Breast epithelium (tissue), 4 donors: ENCODE measurements around the gene RGP1. TPM values are rescaled to one million over a fixed set of nuclear protein-coding genes. Genes with fewer than 3 reads are reported as not detected.
A peak's percentile ranks its signal among the peaks of the same experiment; 100 is the strongest.

Experiments
- DNase-seq, 2 donors: peaks; one replicate each; pipeline ENCODE4 v3.0.0-alpha.2; 2019; ENCODE audit warnings: low spot score in 2 of 2
- H3K27ac ChIP-seq, 2 donors: fragments of 200-600 bp; sonication (generic) in 1 of 2; one replicate each; pipeline ENCODE4 v1.5.1; 2016 to 2019; ENCODE audit warnings: mild to moderate bottlenecking in 1 of 2
- H3K27me3 ChIP-seq, 2 donors: fragments of 200-600 bp; sonication (generic) in 1 of 2; one replicate each; pipeline versions ENCODE4 v1.5.1 to v1.6.0; 2017 to 2019; ENCODE audit warnings: control low read depth in 1 of 2, mild to moderate bottlenecking in 1 of 2
- H3K36me3 ChIP-seq: fragments of 200-600 bp; one replicate; pipeline ENCODE4 v1.5.1; 2019
- H3K4me1 ChIP-seq, 2 donors: fragments of 200-600 bp; sonication (generic); one replicate each; pipeline ENCODE4 v1.5.1; 2016 to 2019; ENCODE audit warnings: control low read depth in 1 of 2
- H3K4me3 ChIP-seq, 3 donors: fragments of 200-600 bp; sonication (generic); 1 replicate in 2 of 3; 2 replicates in 1 of 3; pipeline ENCODE4 v1.5.1; 2016 to 2019; ENCODE audit warnings: mild to moderate bottlenecking in 3 of 3, moderate library complexity in 2 of 3
- H3K9me3 ChIP-seq, 2 donors: fragments of 200-600 bp; sonication (generic) in 1 of 2; one replicate each; pipeline ENCODE4 v1.5.1; 2016 to 2019; ENCODE audit warnings: control low read depth in 1 of 2
- CTCF ChIP-seq, 3 donors: fragments of 450-650 bp; IDR thresholded peaks; one replicate each; pipeline ENCODE4 v1.5.1; 2016 to 2017; ENCODE audit warnings: antibody characterized with exemption in 3 of 3, mild to moderate bottlenecking in 3 of 3, moderate library complexity in 3 of 3
- POLR2A ChIP-seq: fragments of 450-650 bp; IDR thresholded peaks from one replicate; pipeline ENCODE4 v1.6.1; 2016; ENCODE audit warnings: antibody characterized with exemption, mild to moderate bottlenecking, moderate library complexity
- POLR2AphosphoS5 ChIP-seq, 3 donors: sonication (generic); formaldehyde crosslinking; IDR thresholded peaks; one replicate each; pipeline ENCODE4 v1.6.1; 2017; ENCODE audit warnings: antibody characterized with exemption in 3 of 3
- intact Hi-C: fragments of 100-400 bp; cut with DNase I; formaldehyde crosslinking; loops from one replicate; pipeline ENCODE4 v1.15.1; 2023; ENCODE audit warnings: low total_unique reads
- total RNA-seq, 3 donors: library from RNA; depleted of rRNA; stranded (reverse); fragments of >200 nt; gene quantifications; one replicate each; pipeline ENCODE4 v1.1.0, GENCODE V29; 2016

The RGP1 gene
- total RNA-seq, 3 donors from 2014 or later, result 16.7 to 20.1 (median 17.4) TPM

- Histone ChIP-seq H3K27ac (peak within 1 kb of the TSS; percentile 54 to 91), H3K4me3 (peak within 1 kb of the TSS; percentile 56 to 81 (median 56)), H3K27me3 (no peaks in the 10 kb centered on the region), H3K36me3 (no peaks in the 10 kb centered on the region), H3K9me3 (no peaks in the 10 kb centered on the region), H3K4me1 (peaks cover 0 to 4% of the 10 kb centered on the region in 2 donors)
- no peak for TF ChIP-seq POLR2AphosphoS5 (IDR thresholded peaks at IDR 0.05)
- TF ChIP-seq CTCF (IDR thresholded peaks at IDR 0.05), result no peak
- TF ChIP-seq POLR2A, result no peak
- intact Hi-C loops, result loop anchor here (5.0 kb wide), 1 partner anchor 96 kb away; no protein-coding TSS in a partner anchor
- no peak for DNase-seq
These were observed 42.3 kb downstream of the RGP1 start, which contains the start of gene NPR2 for GRCh38 chr9:35791297-35791921. TSS of gene NPR2 (plus strand) at chr9:35791591. CDS start at chr9:35792409, 818 bp downstream.

- H3K9me3 ChIP-seq, result no peaks in the 10 kb centered on the region
- peak overlapping the region; percentile 52 to 91 for H3K27ac ChIP-seq
- TF ChIP-seq POLR2A, result no peak
- TF ChIP-seq CTCF (IDR thresholded peaks at IDR 0.05), result no peak
- TF ChIP-seq POLR2AphosphoS5 (IDR thresholded peaks at IDR 0.05), result no peak
- peak overlapping the region; percentile 56 to 81 (median 56) for H3K4me3 ChIP-seq
- H3K4me1 ChIP-seq, result peaks cover 0 to 4% of the 10 kb centered on the region in 2 donors
- DNase-seq, result no peak
- H3K27me3 ChIP-seq, result no peaks in the 10 kb centered on the region
- intact Hi-C loops, result loop anchor here (5.0 kb wide), 1 partner anchor 95 kb away; no protein-coding TSS in a partner anchor
- H3K36me3 ChIP-seq, result no peaks in the 10 kb centered on the region
These were observed 43.1 kb downstream of the RGP1 start for GRCh38 chr9:35792024-35792813.

GRCh38 chr9:35792826-35793225 lies 43.7 kb downstream of the RGP1 start:
- H3K36me3 ChIP-seq, result no peaks in the 10 kb centered on the region
- H3K27ac ChIP-seq, result peak overlapping the region in 1 of 2 donors; percentile 91
- no peaks in the 10 kb centered on the region for H3K9me3 ChIP-seq
- H3K4me1 ChIP-seq, result peaks cover 0 to 4% of the 10 kb centered on the region in 2 donors
- no peaks in the 10 kb centered on the region for H3K27me3 ChIP-seq
- H3K4me3 ChIP-seq, result peak overlapping the region in 2 of 3 donors; percentile 56 to 81
- intact Hi-C loops, result loop anchor here (5.0 kb wide), 1 partner anchor 94 kb away; no protein-coding TSS in a partner anchor
- DNase-seq, result no peak
- TF ChIP-seq POLR2A (no peak), POLR2AphosphoS5 (IDR thresholded peaks at IDR 0.05) (no peak), CTCF (IDR thresholded peaks at IDR 0.05) (no peak)

GRCh38 chr9:35793461-35793860 lies 44.4 kb downstream of the RGP1 start:
- H3K27me3 ChIP-seq, result no peaks in the 10 kb centered on the region
- H3K27ac ChIP-seq, result peak overlapping the region in 1 of 2 donors; percentile 20
- no peak for TF ChIP-seq POLR2A
- no peaks in the 10 kb centered on the region for H3K36me3 ChIP-seq
- intact Hi-C loops, result loop anchor here (5.0 kb wide), 1 partner anchor 94 kb away; no protein-coding TSS in a partner anchor
- no peak for DNase-seq
- H3K4me1 ChIP-seq, result peaks cover 0 to 4% of the 10 kb centered on the region in 2 donors
- no peaks in the 10 kb centered on the region for H3K9me3 ChIP-seq
- H3K4me3 ChIP-seq, result peak overlapping the region in 1 of 3 donors; percentile 31

GRCh38 chr9:35795695-35796094 lies 46.6 kb downstream of the RGP1 start:
- Histone ChIP-seq H3K36me3 (no peaks in the 10 kb centered on the region), H3K27me3 (no peaks in the 10 kb centered on the region), H3K4me1 (peaks cover 0 to 2% of the 10 kb centered on the region in 2 donors), H3K27ac (no peak overlapping the region), H3K9me3 (no peaks in the 10 kb centered on the region), H3K4me3 (no peak overlapping the region)
- TF ChIP-seq POLR2A, result no peak
- no peak for TF ChIP-seq POLR2AphosphoS5 (IDR thresholded peaks at IDR 0.05)
- no peak for TF ChIP-seq CTCF (IDR thresholded peaks at IDR 0.05)
- intact Hi-C loops, result no loop called here
- DNase-seq, result no peak
